ENCODE data around the gene SETBP1. TPM values are rescaled to one million over a fixed set of nuclear protein-coding genes. Genes with fewer than 3 reads are reported as not detected.

The SETBP1 gene
- total RNA-seq, 4 donors from 2014 or later, result 7.8 to 16.6 (median 11.7) TPM

- DNase-seq (ENCODE audit: low spot score in 2 of 2), result no peak
- intact Hi-C loops (cut with DNase I; ENCODE audit: low total_unique reads), result no loop called here
Observed at GRCh38 chr18:44686156-44686555, 5.5 kb downstream of the SETBP1 start.

DNA sequence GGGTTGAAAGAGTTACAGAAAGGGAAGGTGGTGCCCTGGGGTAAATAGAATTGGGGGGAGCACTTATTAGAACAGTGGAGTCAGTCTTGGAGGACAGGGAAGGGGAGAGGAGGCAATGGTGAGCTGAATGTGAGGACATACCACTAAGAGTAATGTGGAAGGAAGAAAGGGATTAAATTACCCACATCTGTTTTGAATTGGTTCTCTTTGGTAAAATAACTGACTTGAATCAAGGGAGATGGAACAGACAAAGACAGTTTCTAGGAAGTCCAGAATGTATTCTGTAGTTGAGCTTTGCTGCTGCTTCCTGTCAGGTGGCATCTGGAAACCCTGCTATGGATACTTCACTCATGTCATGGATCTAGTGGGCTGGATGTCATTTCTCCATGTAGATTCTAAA is 6.7 kb downstream of the SETBP1 start:
- TF ChIP-seq CTCF (IDR thresholded peaks at IDR 0.05) (no peak), POLR2A (IDR thresholded peaks at IDR 0.05) (no peak)
- DNase-seq (ENCODE audit: low spot score in 2 of 2), result no peak
- intact Hi-C loops (cut with DNase I; ENCODE audit: low total_unique reads), result no loop called here
- no peak overlapping the region for H3K4me3 ChIP-seq (ENCODE audit: low read depth, poor library complexity, severe bottlenecking)

More at GRCh38 chr18:44686156-44686555, 5.5 kb downstream of the SETBP1 start:
- TF ChIP-seq CTCF (IDR thresholded peaks at IDR 0.05) (no peak), POLR2A (IDR thresholded peaks at IDR 0.05) (no peak)
- no peak overlapping the region for H3K4me3 ChIP-seq (ENCODE audit: low read depth, poor library complexity, severe bottlenecking)
- 35 to 67% methylated on average over 1 of the region's 1 CpG for WGBS, 2 donors

GRCh38 chr18:44689736-44690135 is 9.0 kb downstream of the SETBP1 start:
- 97 to 98% methylated on average over 3 of the region's 3 CpGs for WGBS, 2 donors
- no peak for DNase-seq (ENCODE audit: low spot score in 2 of 2)
- intact Hi-C loops (cut with DNase I; ENCODE audit: low total_unique reads), result no loop called here
- no peak overlapping the region for H3K4me3 ChIP-seq (ENCODE audit: low read depth, poor library complexity, severe bottlenecking)
- no peak for TF ChIP-seq POLR2A (IDR thresholded peaks at IDR 0.05)
- TF ChIP-seq CTCF (IDR thresholded peaks at IDR 0.05), result no peak

- H3K4me3 ChIP-seq (ENCODE audit: low read depth, poor library complexity, severe bottlenecking), result no peak overlapping the region
- DNase-seq (ENCODE audit: low spot score in 2 of 2), result no peak
- intact Hi-C loops (cut with DNase I; ENCODE audit: low total_unique reads), result no loop called here
- WGBS, 2 donors, result 84 to 91% methylated on average over 4 of the region's 4 CpGs
- TF ChIP-seq CTCF (IDR thresholded peaks at IDR 0.05) (no peak), POLR2A (IDR thresholded peaks at IDR 0.05) (no peak)
Observed at GRCh38 chr18:44691148-44691925, 10.6 kb downstream of the SETBP1 start.

DNA sequence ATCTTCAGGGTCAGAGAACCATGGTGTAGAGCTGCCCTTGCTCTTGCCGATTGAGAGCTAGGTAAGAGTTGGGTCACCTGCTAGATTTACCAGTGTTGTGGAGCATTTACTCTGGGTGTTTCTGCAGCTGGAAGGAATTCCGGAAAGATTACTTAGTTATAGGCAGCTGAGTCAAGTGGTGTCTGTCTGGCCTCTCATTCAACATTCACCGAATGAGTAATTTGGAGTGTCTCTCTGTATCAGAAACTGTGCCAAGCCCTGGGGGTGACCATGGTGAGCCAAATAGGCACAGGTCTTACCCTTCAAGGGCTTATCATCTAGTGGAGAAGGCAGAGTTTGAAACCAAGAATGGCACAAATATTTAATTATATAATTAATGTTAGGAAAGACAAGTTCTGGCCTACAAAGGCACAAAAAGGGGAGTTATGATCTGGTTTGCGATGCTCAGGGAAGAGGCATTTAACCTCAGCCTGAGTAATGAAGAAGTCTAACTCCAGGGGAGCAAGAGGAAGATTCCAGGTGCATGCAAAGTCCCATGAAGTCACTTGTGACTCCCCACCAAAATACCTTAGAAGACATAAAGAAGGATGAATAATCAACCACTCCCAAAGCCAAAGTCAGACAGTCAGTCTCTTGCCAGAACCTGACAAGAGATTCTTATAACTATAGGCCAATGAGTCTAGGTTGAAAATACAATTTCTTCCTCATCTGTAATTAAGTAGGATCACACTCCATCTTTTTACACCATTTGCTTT is 12.5 kb downstream of the SETBP1 start:
- intact Hi-C loops (cut with DNase I; ENCODE audit: low total_unique reads), result no loop called here
- TF ChIP-seq CTCF (IDR thresholded peaks at IDR 0.05), result no peak
- TF ChIP-seq POLR2A (IDR thresholded peaks at IDR 0.05), result no peak
- H3K4me3 ChIP-seq (ENCODE audit: low read depth, poor library complexity, severe bottlenecking), result no peak overlapping the region
- DNase-seq (ENCODE audit: low spot score in 2 of 2), result no peak
- 60 to 66% methylated on average over 4 of the region's 4 CpGs for WGBS, 2 donors

Data from lower leg skin (tissue), 4 donors.